A673 (cell line): ENCODE results near the gene ZNF488. TPM values are rescaled to one million over a fixed set of nuclear protein-coding genes. Genes with fewer than 3 reads are reported as not detected.

Source experiments
- BruUV-seq: library from RNA; stranded (reverse); fragments of 400-500 nt; replicated peaks from 2 replicates; lab custom pipeline; 2021; lab: Mats Ljungman, UMichigan
- CTCF ChIA-PET: fragments of 300-600 bp; sonication (Branson Sonifier 250); formaldehyde crosslinking; loops from one replicate; lab custom pipeline; 2022; ENCODE audit warnings: antibody characterized with exemption; lab: Charles Lee
- POLR2A ChIA-PET: fragments of 300-600 bp; sonication (Branson Sonifier 250); formaldehyde crosslinking; loops from one replicate; lab custom pipeline; 2022; ENCODE audit warnings: antibody characterized with exemption; ENCODE audit not compliant: low non-redundant PET; lab: Charles Lee
- DNase-seq: peaks from one replicate; pipeline ENCODE4 v3.0.0-alpha.2; 2015; ENCODE audit warnings: low spot score
- H3K27ac ChIP-seq: fragments of 200-600 bp; sonication (generic); 2 replicates; pipeline ENCODE4 v1.5.1; 2016; ENCODE audit warnings: mixed run types, low read depth, mild to moderate bottlenecking, mixed read lengths, antibody characterized with exemption, low read length; ENCODE audit not compliant: poor library complexity, severe bottlenecking
- H3K27me3 ChIP-seq: fragments of 200-600 bp; sonication (generic); replicated peaks from 2 replicates; pipeline ENCODE4 v1.6.1; 2017; ENCODE audit warnings: mixed run types, low read depth, mild to moderate bottlenecking, mixed read lengths, antibody characterized with exemption, low read length; ENCODE audit not compliant: insufficient read depth, poor library complexity
- H3K36me3 ChIP-seq: fragments of 200-600 bp; sonication (generic); 2 replicates; pipeline ENCODE4 v1.6.1; 2016; ENCODE audit warnings: mixed run types, mild to moderate bottlenecking, mixed read lengths, antibody characterized with exemption, low read length; ENCODE audit not compliant: insufficient read depth, poor library complexity, severe bottlenecking
- H3K4me1 ChIP-seq: fragments of 200-600 bp; sonication (generic); 2 replicates; pipeline ENCODE4 v1.6.1; 2017; ENCODE audit warnings: mixed run types, mild to moderate bottlenecking, mixed read lengths, antibody characterized with exemption, low read length; ENCODE audit not compliant: insufficient read depth, poor library complexity, severe bottlenecking
- H3K4me3 ChIP-seq: fragments of 200-600 bp; sonication (generic); 2 replicates; pipeline ENCODE4 v1.5.1; 2016; ENCODE audit warnings: low read depth, mixed run types, mild to moderate bottlenecking, mixed read lengths, low read length; ENCODE audit not compliant: poor library complexity, severe bottlenecking
- H3K9me3 ChIP-seq: fragments of 200-600 bp; sonication (generic); 2 replicates; pipeline ENCODE4 v1.6.1; 2016; ENCODE audit warnings: mixed run types, low read depth, mild to moderate bottlenecking, mixed read lengths, antibody characterized with exemption, low read length; ENCODE audit not compliant: poor library complexity, severe bottlenecking
- EZH2 ChIP-seq: fragments of 200-600 bp; sonication (generic); IDR thresholded peaks from 2 replicates; pipeline ENCODE4 v1.6.1; 2017; ENCODE audit warnings: borderline replicate concordance, low read depth, mild to moderate bottlenecking, mixed read lengths, antibody characterized with exemption, low read length; ENCODE audit not compliant: poor library complexity, severe bottlenecking
- intact Hi-C: fragments of 100-400 bp; cut with micrococcal nuclease; formaldehyde crosslinking; loops from one replicate; pipeline ENCODE4 v1.10.0; 2022; ENCODE audit not compliant: unreplicated experiment
- total RNA-seq: library from RNA; stranded (reverse); gene quantifications from 2 replicates; pipeline ENCODE4 v1.2.3, GENCODE V29; 2021
- TF ChIP-seq, protein P1 (sequence below): fragments of 300-800, 200-600 bp; sonication (generic); conservative IDR thresholded peaks from 2 replicates; pipeline ENCODE4 v1.5.1; 2017; ENCODE audit warnings: low read depth, mild to moderate bottlenecking, antibody characterized with exemption, low read length, moderate library complexity, mixed read lengths

The ZNF488 gene
- total RNA-seq, 1 experiment from 2014 or later: 0.09 TPM

DNA sequence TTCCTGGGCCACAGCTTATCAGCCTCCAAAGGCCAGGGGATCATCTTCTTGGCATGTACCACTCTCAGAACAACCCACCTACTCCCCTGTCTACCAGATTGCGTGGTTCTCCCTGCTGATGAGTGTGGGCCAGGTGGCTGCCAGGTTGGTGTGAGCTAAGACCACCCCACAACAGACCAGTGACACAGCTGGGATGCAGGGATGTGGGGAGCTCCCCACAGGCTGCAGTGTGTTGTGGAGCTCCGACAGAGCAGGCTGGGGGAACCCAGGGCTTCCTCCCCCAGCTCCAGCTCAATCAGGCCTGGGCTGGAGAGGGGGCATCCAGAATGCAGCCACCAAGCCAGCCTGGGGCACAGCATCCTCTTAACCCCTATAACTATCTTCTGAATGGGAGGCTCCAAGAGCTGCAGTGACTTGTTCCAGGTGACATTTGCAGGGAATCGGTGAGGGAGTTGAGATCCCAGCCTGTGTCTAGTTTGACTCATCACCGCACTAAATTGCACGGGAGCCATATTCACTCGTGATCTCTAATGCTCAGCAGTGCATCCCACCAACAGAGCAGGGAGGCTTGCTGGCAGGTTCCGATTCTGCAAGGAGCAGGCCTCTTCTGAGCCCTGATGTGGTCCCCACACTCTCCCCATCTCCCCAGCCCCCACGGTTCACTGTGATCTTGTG is 62.4 kb downstream of the ZNF488 start:
- POLR2A ChIA-PET: no interaction called here
- intact Hi-C loops: no loop called here

GRCh38 chr10:47320812-47321211 is 63.3 kb downstream of the ZNF488 start:
- DNase-seq: no peak
- intact Hi-C loops: no loop called here
- POLR2A ChIA-PET: no interaction called here

More for the DNA sequence above, 62.4 kb downstream of the ZNF488 start:
- TF ChIP-seq EZH2: no peak
- TF ChIP-seq, protein P1, sequence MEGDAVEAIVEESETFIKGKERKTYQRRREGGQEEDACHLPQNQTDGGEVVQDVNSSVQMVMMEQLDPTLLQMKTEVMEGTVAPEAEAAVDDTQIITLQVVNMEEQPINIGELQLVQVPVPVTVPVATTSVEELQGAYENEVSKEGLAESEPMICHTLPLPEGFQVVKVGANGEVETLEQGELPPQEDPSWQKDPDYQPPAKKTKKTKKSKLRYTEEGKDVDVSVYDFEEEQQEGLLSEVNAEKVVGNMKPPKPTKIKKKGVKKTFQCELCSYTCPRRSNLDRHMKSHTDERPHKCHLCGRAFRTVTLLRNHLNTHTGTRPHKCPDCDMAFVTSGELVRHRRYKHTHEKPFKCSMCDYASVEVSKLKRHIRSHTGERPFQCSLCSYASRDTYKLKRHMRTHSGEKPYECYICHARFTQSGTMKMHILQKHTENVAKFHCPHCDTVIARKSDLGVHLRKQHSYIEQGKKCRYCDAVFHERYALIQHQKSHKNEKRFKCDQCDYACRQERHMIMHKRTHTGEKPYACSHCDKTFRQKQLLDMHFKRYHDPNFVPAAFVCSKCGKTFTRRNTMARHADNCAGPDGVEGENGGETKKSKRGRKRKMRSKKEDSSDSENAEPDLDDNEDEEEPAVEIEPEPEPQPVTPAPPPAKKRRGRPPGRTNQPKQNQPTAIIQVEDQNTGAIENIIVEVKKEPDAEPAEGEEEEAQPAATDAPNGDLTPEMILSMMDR: no peak
- no peaks in the 10 kb centered on the region for H3K9me3 ChIP-seq
- H3K36me3 ChIP-seq: no peaks in the 10 kb centered on the region
- no TSS peak for BruUV-seq
- H3K4me1 ChIP-seq: no peaks in the 10 kb centered on the region
- H3K27me3 ChIP-seq: no peaks in the 10 kb centered on the region
- H3K27ac ChIP-seq: no peak overlapping the region
- CTCF ChIA-PET: no interaction called here
- H3K4me3 ChIP-seq: no peak overlapping the region
- no peak for DNase-seq

GRCh38 chr10:47319784-47320183 is 64.3 kb downstream of the ZNF488 start:
- H3K4me1 ChIP-seq: no peaks in the 10 kb centered on the region
- CTCF ChIA-PET: no interaction called here
- H3K27ac ChIP-seq: no peak overlapping the region
- POLR2A ChIA-PET: no interaction called here
- no peak overlapping the region for H3K4me3 ChIP-seq
- BruUV-seq: no TSS peak
- H3K36me3 ChIP-seq: no peaks in the 10 kb centered on the region
- DNase-seq: no peak
- intact Hi-C loops: loop anchor here (10.0 kb wide), 1 partner anchor 55 kb away; no protein-coding TSS in a partner anchor
- H3K27me3 ChIP-seq: no peaks in the 10 kb centered on the region
- TF ChIP-seq EZH2: no peak
- TF ChIP-seq, protein P1: no peak
- H3K9me3 ChIP-seq: no peaks in the 10 kb centered on the region

More at GRCh38 chr10:47320812-47321211, 63.3 kb downstream of the ZNF488 start:
- Histone ChIP-seq H3K4me1 (no peaks in the 10 kb centered on the region), H3K36me3 (no peaks in the 10 kb centered on the region), H3K4me3 (no peak overlapping the region), H3K27ac (no peak overlapping the region), H3K9me3 (no peaks in the 10 kb centered on the region), H3K27me3 (no peaks in the 10 kb centered on the region)
- CTCF ChIA-PET: no interaction called here
- no TSS peak for BruUV-seq
- no peak for TF ChIP-seq EZH2
- TF ChIP-seq, protein P1: no peak
